ENCODE measurements around the gene GRIK5. TPM values are rescaled to one million over a fixed set of nuclear protein-coding genes. Genes with fewer than 3 reads are reported as not detected.

GRIK5 gene
- total RNA-seq, 2 donors from 2014 or later, result 2.1 to 5.9 TPM

DNA sequence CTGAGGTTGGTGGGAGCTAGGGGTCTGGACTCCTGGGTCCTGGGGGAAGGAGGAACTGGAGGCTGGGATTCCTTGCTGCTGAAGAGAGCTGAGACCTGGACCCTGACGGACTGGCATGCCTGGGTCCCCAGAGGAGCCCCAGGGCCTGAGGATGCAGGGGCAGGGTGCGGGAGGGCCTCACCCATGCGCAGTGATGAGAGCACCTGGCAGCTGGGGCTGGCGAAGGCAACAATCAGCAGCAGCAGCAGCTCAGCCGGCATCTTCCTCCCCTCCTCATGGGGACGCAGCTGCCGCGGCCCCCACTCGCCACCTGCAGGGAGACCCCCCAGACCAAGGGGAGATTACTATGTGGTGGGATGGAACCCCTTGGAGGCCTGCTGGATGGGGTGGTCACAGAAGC, 4.5 kb downstream of the GRIK5 start:
- ATAC-seq, result no peak
- TF ChIP-seq POLR2A (IDR thresholded peaks at IDR 0.05), result no peak
- TF ChIP-seq, protein P1, sequence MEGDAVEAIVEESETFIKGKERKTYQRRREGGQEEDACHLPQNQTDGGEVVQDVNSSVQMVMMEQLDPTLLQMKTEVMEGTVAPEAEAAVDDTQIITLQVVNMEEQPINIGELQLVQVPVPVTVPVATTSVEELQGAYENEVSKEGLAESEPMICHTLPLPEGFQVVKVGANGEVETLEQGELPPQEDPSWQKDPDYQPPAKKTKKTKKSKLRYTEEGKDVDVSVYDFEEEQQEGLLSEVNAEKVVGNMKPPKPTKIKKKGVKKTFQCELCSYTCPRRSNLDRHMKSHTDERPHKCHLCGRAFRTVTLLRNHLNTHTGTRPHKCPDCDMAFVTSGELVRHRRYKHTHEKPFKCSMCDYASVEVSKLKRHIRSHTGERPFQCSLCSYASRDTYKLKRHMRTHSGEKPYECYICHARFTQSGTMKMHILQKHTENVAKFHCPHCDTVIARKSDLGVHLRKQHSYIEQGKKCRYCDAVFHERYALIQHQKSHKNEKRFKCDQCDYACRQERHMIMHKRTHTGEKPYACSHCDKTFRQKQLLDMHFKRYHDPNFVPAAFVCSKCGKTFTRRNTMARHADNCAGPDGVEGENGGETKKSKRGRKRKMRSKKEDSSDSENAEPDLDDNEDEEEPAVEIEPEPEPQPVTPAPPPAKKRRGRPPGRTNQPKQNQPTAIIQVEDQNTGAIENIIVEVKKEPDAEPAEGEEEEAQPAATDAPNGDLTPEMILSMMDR (IDR thresholded peaks at IDR 0.05), result no peak
- intact Hi-C loops (cut with DNase I), result no loop called here
- WGBS, 2 donors, result 73% methylated on average over 8 of the region's 9 CpGs; no CpG with 5 or more reads in 1 of the 2 donors
- no peaks in the 10 kb centered on the region for H3K9me3 ChIP-seq
- no peak overlapping the region for H3K4me3 ChIP-seq
- no peak overlapping the region for H3K27ac ChIP-seq
- no peak for DNase-seq
- H3K4me1 ChIP-seq, result no peaks in the 10 kb centered on the region
- H3K27me3 ChIP-seq, result peaks cover 0 to 6% of the 10 kb centered on the region in 2 donors
- no peaks in the 10 kb centered on the region for H3K36me3 ChIP-seq (replicated peaks in 1 of 2; ENCODE audit: insufficient read depth in 1 of 2, low read depth in 2 of 2)

DNA sequence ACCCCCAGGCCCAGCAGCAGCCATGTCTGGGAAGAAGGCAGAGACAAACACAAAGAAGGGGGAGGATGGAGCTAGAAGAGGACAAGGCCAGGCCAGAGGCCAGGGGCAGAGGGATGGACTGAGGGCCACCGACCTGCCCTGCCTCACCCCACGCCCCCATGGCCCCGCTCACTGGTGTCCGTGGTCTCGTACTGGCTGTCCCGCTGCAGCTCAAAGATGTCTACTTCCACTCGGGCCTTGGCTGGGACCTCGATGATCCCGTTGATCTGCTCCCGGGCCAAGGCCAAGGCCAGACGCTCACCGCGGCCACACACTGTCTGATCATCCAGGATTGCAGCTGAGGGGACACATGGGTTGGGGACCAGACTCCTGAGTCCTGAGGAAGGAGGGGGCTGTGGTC, 5.0 kb downstream of the GRIK5 start:
- TF ChIP-seq, protein P1 (IDR thresholded peaks at IDR 0.05), result no peak
- no peak for TF ChIP-seq POLR2A (IDR thresholded peaks at IDR 0.05)
- H3K9me3 ChIP-seq, result no peaks in the 10 kb centered on the region
- ATAC-seq (no peak), DNase-seq (no peak)
- intact Hi-C loops (cut with DNase I), result no loop called here
- H3K27ac ChIP-seq, result no peak overlapping the region
- peaks cover 0 to 6% of the 10 kb centered on the region in 2 donors for H3K27me3 ChIP-seq
- no peaks in the 10 kb centered on the region for H3K36me3 ChIP-seq (replicated peaks in 1 of 2; ENCODE audit: insufficient read depth in 1 of 2, low read depth in 2 of 2)
- WGBS, 2 donors, result 76 to 88% methylated on average over 7 to 13 of the region's 13 CpGs
- no peak overlapping the region for H3K4me3 ChIP-seq
- no peaks in the 10 kb centered on the region for H3K4me1 ChIP-seq

DNA sequence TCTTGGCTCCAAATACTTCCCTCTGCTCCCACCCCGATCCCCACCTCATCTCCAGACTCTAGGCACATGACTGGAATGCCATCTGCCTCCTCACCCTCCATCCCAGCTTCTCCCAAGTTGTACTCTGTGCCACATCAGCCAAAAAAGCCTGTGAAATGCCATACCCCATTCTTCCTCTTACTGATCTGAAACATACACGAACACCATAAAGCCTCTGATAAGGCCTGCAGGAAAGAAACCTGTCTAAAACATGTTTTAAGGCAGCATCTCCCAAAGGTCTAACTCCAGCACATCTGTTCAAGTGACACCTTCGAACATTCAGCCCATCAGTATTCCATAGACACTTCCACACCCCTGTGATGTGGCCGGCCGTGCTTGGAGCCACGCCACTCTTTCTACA, 5.6 kb downstream of the GRIK5 start:
- intact Hi-C loops (cut with DNase I), result no loop called here
- TF ChIP-seq, protein P1 (IDR thresholded peaks at IDR 0.05), result no peak
- no peak for TF ChIP-seq POLR2A (IDR thresholded peaks at IDR 0.05)
- H3K4me1 ChIP-seq, result no peaks in the 10 kb centered on the region
- no peak overlapping the region for H3K4me3 ChIP-seq
- H3K27ac ChIP-seq, result no peak overlapping the region
- no peak for DNase-seq
- no peaks in the 10 kb centered on the region for H3K36me3 ChIP-seq (replicated peaks in 1 of 2; ENCODE audit: insufficient read depth in 1 of 2, low read depth in 2 of 2)
- H3K27me3 ChIP-seq, result peaks cover 0 to 6% of the 10 kb centered on the region in 2 donors
- no peak for ATAC-seq
- WGBS, 2 donors, result 75 to 83% methylated on average over 6 of the region's 6 CpGs
- H3K9me3 ChIP-seq, result no peaks in the 10 kb centered on the region

DNA sequence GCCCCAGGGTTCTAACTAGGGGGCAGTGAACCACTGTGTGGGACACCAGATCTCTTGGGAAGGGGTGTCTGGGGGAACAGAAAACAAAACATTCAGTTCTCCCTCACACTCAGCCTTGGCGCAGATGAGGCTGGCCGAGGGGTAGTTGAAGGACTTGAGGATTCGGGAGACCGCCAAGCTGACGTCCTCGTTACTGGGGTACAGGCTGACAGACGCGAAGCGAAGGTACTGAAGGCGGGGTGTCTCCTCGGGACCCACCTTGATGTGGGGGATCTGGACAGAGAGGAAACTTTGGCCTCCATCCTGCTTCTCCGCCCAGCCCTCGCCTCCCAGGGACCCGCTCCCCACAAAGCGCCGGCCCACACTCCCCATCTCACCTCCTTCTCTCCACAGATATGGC, 7.6 kb downstream of the GRIK5 start:
- no peak for TF ChIP-seq POLR2A (IDR thresholded peaks at IDR 0.05)
- TF ChIP-seq, protein P1 (IDR thresholded peaks at IDR 0.05), result no peak
- no peak overlapping the region for H3K27ac ChIP-seq
- no peaks in the 10 kb centered on the region for H3K9me3 ChIP-seq
- H3K36me3 ChIP-seq (replicated peaks in 1 of 2; ENCODE audit: insufficient read depth in 1 of 2, low read depth in 2 of 2), result no peaks in the 10 kb centered on the region
- no peak for ATAC-seq
- no peak overlapping the region for H3K4me3 ChIP-seq
- intact Hi-C loops (cut with DNase I), result no loop called here
- 87 to 91% methylated on average over 13 to 15 of the region's 16 CpGs for WGBS, 2 donors
- no peaks in the 10 kb centered on the region for H3K27me3 ChIP-seq
- DNase-seq, result no peak
- H3K4me1 ChIP-seq, result no peaks in the 10 kb centered on the region

DNA sequence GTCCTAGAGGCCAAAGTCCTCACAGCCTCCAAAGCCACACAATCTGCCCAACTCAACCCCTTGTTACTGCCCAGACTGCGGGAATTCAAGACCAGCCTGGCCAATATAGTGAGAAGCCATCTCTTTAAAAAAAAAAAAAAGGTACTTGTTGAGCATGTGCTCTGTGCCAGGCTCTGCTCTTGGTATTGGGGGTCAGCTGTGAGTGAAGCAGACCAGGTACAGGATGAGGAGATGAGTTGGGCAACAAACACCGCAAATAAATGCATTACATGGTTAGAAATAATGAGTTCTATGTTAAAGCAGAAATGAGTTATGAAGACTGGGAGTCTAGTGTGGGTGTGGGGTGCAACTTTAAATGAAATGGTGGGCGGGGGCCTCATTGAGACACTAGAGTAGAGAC, 9.9 kb downstream of the GRIK5 start:
- intact Hi-C loops (cut with DNase I), result no loop called here

More for the DNA sequence above, 9.9 kb downstream of the GRIK5 start:
- no peaks in the 10 kb centered on the region for H3K4me1 ChIP-seq
- no peak overlapping the region for H3K4me3 ChIP-seq
- TF ChIP-seq, protein P1 (IDR thresholded peaks at IDR 0.05), result no peak
- no peak for TF ChIP-seq POLR2A (IDR thresholded peaks at IDR 0.05)
- H3K9me3 ChIP-seq, result no peaks in the 10 kb centered on the region
- H3K27me3 ChIP-seq, result no peaks in the 10 kb centered on the region
- 82% methylated on average over 3 of the region's 3 CpGs for WGBS, 2 donors
- H3K27ac ChIP-seq, result no peak overlapping the region
- H3K36me3 ChIP-seq (replicated peaks in 1 of 2; ENCODE audit: insufficient read depth in 1 of 2, low read depth in 2 of 2), result no peaks in the 10 kb centered on the region
- ATAC-seq (no peak), DNase-seq (no peak)
